ENCODE measurements around the gene TSPAN7. TPM values are rescaled to one million over a fixed set of nuclear protein-coding genes. Genes with fewer than 3 reads are reported as not detected.

The TSPAN7 gene
- total and polyA plus RNA-seq, 2 donors from 2014 or later, result 44.9 to 98.3 TPM

- TF ChIP-seq CTCF (IDR thresholded peaks at IDR 0.05; ENCODE audit: borderline replicate concordance, extremely low read depth, insufficient read depth), result no peak
- H3K27ac ChIP-seq (ENCODE audit: low read depth in 2 of 2, low read length in 2 of 2), result no peak overlapping the region
- no peaks in the 10 kb centered on the region for H3K9me3 ChIP-seq (ENCODE audit: control insufficient read depth in 2 of 3, insufficient read depth in 1 of 3, low read length in 3 of 3)
- H3K27me3 ChIP-seq (ENCODE audit: control insufficient read depth, insufficient read depth, low read length), result no peaks in the 10 kb centered on the region
- intact Hi-C loops (cut with DNase I), result no loop called here
- DNase-seq (no peak), FAIRE-seq (no peak)
- H3K9ac ChIP-seq (ENCODE audit: low read length in 3 of 3), result no peak overlapping the region
- no peaks in the 10 kb centered on the region for H3K4me1 ChIP-seq (ENCODE audit: control insufficient read depth in 2 of 3, insufficient read depth in 2 of 3, low read depth in 1 of 3, low read length in 3 of 3)
- no peak overlapping the region for H3K4me3 ChIP-seq (ENCODE audit: low read length in 3 of 3)
- H3K36me3 ChIP-seq (ENCODE audit: control insufficient read depth in 2 of 3, insufficient read depth in 3 of 3, low read length in 3 of 3), result no peaks in the 10 kb centered on the region
These were observed 9.7 kb downstream of the TSPAN7 start for GRCh38 chrX:38571058-38571457.

- DNase-seq, result no peak
- Histone ChIP-seq H3K4me3 (ENCODE audit: low read length in 3 of 3) (no peak overlapping the region), H3K36me3 (ENCODE audit: control insufficient read depth in 2 of 3, insufficient read depth in 3 of 3, low read length in 3 of 3) (no peaks in the 10 kb centered on the region), H3K27ac (ENCODE audit: low read depth in 2 of 2, low read length in 2 of 2) (no peak overlapping the region), H3K27me3 (ENCODE audit: control insufficient read depth, insufficient read depth, low read length) (no peaks in the 10 kb centered on the region), H3K9me3 (ENCODE audit: control insufficient read depth in 2 of 3, insufficient read depth in 1 of 3, low read length in 3 of 3) (no peaks in the 10 kb centered on the region), H3K9ac (ENCODE audit: low read length in 3 of 3) (no peak overlapping the region), H3K4me1 (ENCODE audit: control insufficient read depth in 2 of 3, insufficient read depth in 2 of 3, low read depth in 1 of 3, low read length in 3 of 3) (peaks cover 0 to 6% (median 0%) of the 10 kb centered on the region in 3 donors)
- FAIRE-seq, result no peak
- intact Hi-C loops (cut with DNase I), result no loop called here
- no peak for TF ChIP-seq CTCF (IDR thresholded peaks at IDR 0.05; ENCODE audit: borderline replicate concordance, extremely low read depth, insufficient read depth)
These were observed 13.5 kb downstream of the TSPAN7 start for GRCh38 chrX:38574858-38575257.

- intact Hi-C loops (cut with DNase I), result no loop called here
- no peak overlapping the region for H3K4me3 ChIP-seq (ENCODE audit: low read length in 3 of 3)
- DNase-seq (no peak), FAIRE-seq (no peak)
- no peaks in the 10 kb centered on the region for H3K36me3 ChIP-seq (ENCODE audit: control insufficient read depth in 2 of 3, insufficient read depth in 3 of 3, low read length in 3 of 3)
- no peaks in the 10 kb centered on the region for H3K27me3 ChIP-seq (ENCODE audit: control insufficient read depth, insufficient read depth, low read length)
- no peak overlapping the region for H3K9ac ChIP-seq (ENCODE audit: low read length in 3 of 3)
- H3K4me1 ChIP-seq (ENCODE audit: control insufficient read depth in 2 of 3, insufficient read depth in 2 of 3, low read depth in 1 of 3, low read length in 3 of 3), result peaks cover 0 to 6% (median 0%) of the 10 kb centered on the region in 3 donors
- no peaks in the 10 kb centered on the region for H3K9me3 ChIP-seq (ENCODE audit: control insufficient read depth in 2 of 3, insufficient read depth in 1 of 3, low read length in 3 of 3)
- H3K27ac ChIP-seq (ENCODE audit: low read depth in 2 of 2, low read length in 2 of 2), result no peak overlapping the region
- TF ChIP-seq CTCF (IDR thresholded peaks at IDR 0.05; ENCODE audit: borderline replicate concordance, extremely low read depth, insufficient read depth), result no peak
These were observed 14.5 kb downstream of the TSPAN7 start for GRCh38 chrX:38575888-38576287.

- no peak overlapping the region for H3K4me3 ChIP-seq (ENCODE audit: low read length in 3 of 3)
- H3K4me1 ChIP-seq (ENCODE audit: control insufficient read depth in 2 of 3, insufficient read depth in 2 of 3, low read depth in 1 of 3, low read length in 3 of 3), result peaks cover 0 to 6% (median 0%) of the 10 kb centered on the region in 3 donors
- DNase-seq (no peak), FAIRE-seq (no peak)
- intact Hi-C loops (cut with DNase I), result no loop called here
- no peaks in the 10 kb centered on the region for H3K27me3 ChIP-seq (ENCODE audit: control insufficient read depth, insufficient read depth, low read length)
- no peaks in the 10 kb centered on the region for H3K9me3 ChIP-seq (ENCODE audit: control insufficient read depth in 2 of 3, insufficient read depth in 1 of 3, low read length in 3 of 3)
- TF ChIP-seq CTCF (IDR thresholded peaks at IDR 0.05; ENCODE audit: borderline replicate concordance, extremely low read depth, insufficient read depth), result no peak
- peak overlapping the region in 1 of 2 donors; percentile 48 for H3K27ac ChIP-seq (ENCODE audit: low read depth in 2 of 2, low read length in 2 of 2)
- no peaks in the 10 kb centered on the region for H3K36me3 ChIP-seq (ENCODE audit: control insufficient read depth in 2 of 3, insufficient read depth in 3 of 3, low read length in 3 of 3)
- no peak overlapping the region for H3K9ac ChIP-seq (ENCODE audit: low read length in 3 of 3)
These were observed 16.4 kb downstream of the TSPAN7 start for GRCh38 chrX:38577738-38578137.

Measured in kidney (tissue), 14 donors.